PC-9 (cell line): Measurements from ENCODE around the gene AGAP1. TPM values are rescaled to one million over a fixed set of nuclear protein-coding genes. Genes with fewer than 3 reads are reported as not detected.

Source experiments
- BruUV-seq: library from RNA; stranded (reverse); fragments of 400-500 nt; replicated peaks from 2 replicates; lab custom pipeline; 2021; lab: Mats Ljungman, UMichigan
- CTCF ChIA-PET: fragments of 300-600 bp; sonication (Branson Sonifier 250); formaldehyde crosslinking; loops from one replicate; lab custom pipeline; 2022; ENCODE audit warnings: antibody characterized with exemption; lab: Charles Lee
- POLR2A ChIA-PET: fragments of 300-600 bp; sonication (Branson Sonifier 250); formaldehyde crosslinking; loops from one replicate; lab custom pipeline; 2022; ENCODE audit warnings: antibody characterized with exemption; ENCODE audit not compliant: unreplicated experiment; lab: Charles Lee
- DNase-seq, 2 experiments: peaks; one replicate each; pipeline versions ENCODE4 v3.0.0 to v3.0.0-alpha.2; 2015 to 2022; ENCODE audit warnings: mixed read lengths in 1 of 2
- H2AFZ ChIP-seq: fragments of 200-600 bp; sonication (generic); 2 replicates; pipeline ENCODE4 v1.8.1; 2017; ENCODE audit warnings: antibody characterized with exemption
- H3F3A ChIP-seq: fragments of 200-600 bp; sonication (generic); 2 replicates; pipeline ENCODE4 v1.8.1; 2017; ENCODE audit warnings: antibody characterized with exemption, mild to moderate bottlenecking, low read depth; ENCODE audit not compliant: insufficient read depth
- H3K27ac ChIP-seq: fragments of 200-600 bp; sonication (generic); 2 replicates; pipeline ENCODE4 v1.6.1; 2016; ENCODE audit warnings: mixed run types
- H3K27me3 ChIP-seq: fragments of 200-600 bp; sonication (generic); 2 replicates; pipeline ENCODE4 v1.6.1; 2016; ENCODE audit warnings: low read depth, mixed run types; ENCODE audit not compliant: insufficient read depth
- H3K36me3 ChIP-seq: fragments of 200-600 bp; sonication (generic); 2 replicates; pipeline ENCODE4 v1.6.1; 2016; ENCODE audit warnings: low read depth, mixed run types
- H3K4me1 ChIP-seq: fragments of 200-600 bp; sonication (generic); replicated peaks from 2 replicates; pipeline ENCODE4 v1.6.1; 2016; ENCODE audit warnings: mixed run types; ENCODE audit not compliant: insufficient read depth
- H3K4me2 ChIP-seq: fragments of 200-600 bp; sonication (generic); 2 replicates; pipeline ENCODE4 v1.6.1; 2017; ENCODE audit warnings: mixed run types
- H3K4me3 ChIP-seq: fragments of 200-600 bp; sonication (generic); 2 replicates; pipeline ENCODE4 v1.6.1; 2016; ENCODE audit warnings: mixed run types
- H3K79me2 ChIP-seq: fragments of 200-600 bp; sonication (generic); 2 replicates; pipeline ENCODE4 v1.6.1; 2017; ENCODE audit warnings: low read depth, mixed run types
- H3K9me2 ChIP-seq: fragments of 200-600 bp; sonication (generic); 2 replicates; pipeline ENCODE4 v1.8.1; 2017; ENCODE audit warnings: mild to moderate bottlenecking; ENCODE audit not compliant: insufficient read depth
- H3K9me3 ChIP-seq: fragments of 200-600 bp; sonication (generic); 2 replicates; pipeline ENCODE4 v1.8.1; 2016; ENCODE audit warnings: low read depth; ENCODE audit not compliant: insufficient read depth
- H4K20me1 ChIP-seq: fragments of 200-600 bp; sonication (generic); 2 replicates; pipeline ENCODE4 v1.8.1; 2017; ENCODE audit not compliant: insufficient read depth
- CTCF ChIP-seq: fragments of 200-600 bp; sonication (generic); conservative IDR thresholded peaks from 2 replicates; pipeline ENCODE4 v1.6.1; 2017; ENCODE audit warnings: mixed run types, antibody characterized with exemption, mild to moderate bottlenecking, moderate library complexity
- EZH2 ChIP-seq: fragments of 200-600 bp; sonication (generic); IDR thresholded peaks from 2 replicates; pipeline ENCODE4 v1.8.0; 2017; ENCODE audit warnings: antibody characterized with exemption, low read depth
- intact Hi-C: fragments of 100-400 bp; cut with micrococcal nuclease; formaldehyde crosslinking; loops from one replicate; pipeline ENCODE4 v1.10.0; 2022; ENCODE audit not compliant: unreplicated experiment
- total RNA-seq: library from RNA; stranded (reverse); gene quantifications from 2 replicates; pipeline ENCODE4 v1.2.3, GENCODE V29; 2021

AGAP1 gene
- total RNA-seq, 1 experiment from 2014 or later: 91.4 TPM

- no peak for DNase-seq
- ChIA-PET POLR2A (no interaction called here), CTCF (no interaction called here)
- H3K4me3 ChIP-seq: no peak overlapping the region
- H3K4me1 ChIP-seq: peaks cover 17% of the 10 kb centered on the region
- no peak overlapping the region for H2AFZ ChIP-seq
- no peaks in the 10 kb centered on the region for H3K36me3 ChIP-seq
- no peak overlapping the region for H3K27ac ChIP-seq
- H3K9me2 ChIP-seq: no peaks in the 10 kb centered on the region
- H3F3A ChIP-seq: peaks cover 15% of the 10 kb centered on the region
- TF ChIP-seq EZH2 (no peak), CTCF (no peak)
- intact Hi-C loops: no loop called here
- no TSS peak for BruUV-seq
- no peaks in the 10 kb centered on the region for H3K27me3 ChIP-seq
- no peak overlapping the region for H3K4me2 ChIP-seq
- peaks cover 15% of the 10 kb centered on the region; the same call in 1 of the 2 replicates for H4K20me1 ChIP-seq
- H3K79me2 ChIP-seq: peaks cover 7% of the 10 kb centered on the region
- H3K9me3 ChIP-seq: no peaks in the 10 kb centered on the region
Observed at GRCh38 chr2:236080412-236080811, 586.6 kb downstream of the AGAP1 start.

- TF ChIP-seq EZH2: no peak
- TF ChIP-seq CTCF: no peak
- no peaks in the 10 kb centered on the region for H3K27me3 ChIP-seq
- H3K27ac ChIP-seq: no peak overlapping the region
- BruUV-seq: no TSS peak
- H4K20me1 ChIP-seq: peaks cover 19% of the 10 kb centered on the region; the same call in 1 of the 2 replicates
- POLR2A ChIA-PET: no interaction called here
- H3K79me2 ChIP-seq: peaks cover 7% of the 10 kb centered on the region
- CTCF ChIA-PET: no interaction called here
- peaks cover 17% of the 10 kb centered on the region for H3K4me1 ChIP-seq
- H3K9me3 ChIP-seq: no peaks in the 10 kb centered on the region
- intact Hi-C loops: no loop called here
- no peak for DNase-seq
- no peak overlapping the region for H3K4me3 ChIP-seq
- H3K4me2 ChIP-seq: no peak overlapping the region
- no peaks in the 10 kb centered on the region for H3K9me2 ChIP-seq
- H3K36me3 ChIP-seq: no peaks in the 10 kb centered on the region
- H3F3A ChIP-seq: peaks cover 15% of the 10 kb centered on the region
- H2AFZ ChIP-seq: no peak overlapping the region
Observed at GRCh38 chr2:236081171-236081570, 587.3 kb downstream of the AGAP1 start.

- no TSS peak for BruUV-seq
- Histone ChIP-seq H3F3A (peaks cover 15% of the 10 kb centered on the region), H3K4me2 (no peak overlapping the region), H3K36me3 (no peaks in the 10 kb centered on the region), H3K79me2 (peaks cover 7% of the 10 kb centered on the region), H4K20me1 (peaks cover 19% of the 10 kb centered on the region; the same call in 1 of the 2 replicates), H3K27ac (no peak overlapping the region), H2AFZ (no peak overlapping the region), H3K27me3 (no peaks in the 10 kb centered on the region), H3K4me3 (no peak overlapping the region), H3K9me2 (no peaks in the 10 kb centered on the region), H3K9me3 (no peaks in the 10 kb centered on the region), H3K4me1 (peaks cover 17% of the 10 kb centered on the region)
- TF ChIP-seq EZH2: no peak
- TF ChIP-seq CTCF: no peak
- no peak for DNase-seq
- ChIA-PET POLR2A (interaction anchor here (0.6 kb wide), 1 partner anchor 159 kb away, joined by 3 read pairs; no protein-coding TSS in a partner anchor), CTCF (no interaction called here)
- intact Hi-C loops: no loop called here
Observed at GRCh38 chr2:236082061-236082460, 588.2 kb downstream of the AGAP1 start.
